ENCODE measurements around the gene DDX24. TPM values are rescaled to one million over a fixed set of nuclear protein-coding genes. Genes with fewer than 3 reads are reported as not detected.
"Not testable (repeated sequence)": the region's sequence is repeated elsewhere in the genome, so short reads cannot be mapped to it uniquely, and the experiment has no call there.

The DDX24 gene
- total RNA-seq, 1 donor from 2014 or later = 149 TPM

GRCh38 chr14:94075008-94075407, 6.0 kb downstream of the DDX24 start:
- H3K36me3 Mint-ChIP-seq (ENCODE audit: low read depth) = peaks cover 26% of the 10 kb centered on the region

GRCh38 chr14:94074534-94074933, 6.5 kb downstream of the DDX24 start:
- Mint-ChIP-seq H3K9me3 (ENCODE audit: low read depth) (peaks cover 24% of the 10 kb centered on the region), H3K4me1 (ENCODE audit: low read depth) (peaks cover 40% of the 10 kb centered on the region), H3K27ac (ENCODE audit: unreplicated experiment) (peak overlapping the region; percentile 3), H3K27me3 (ENCODE audit: low read depth) (no peaks in the 10 kb centered on the region), H3K36me3 (ENCODE audit: low read depth) (peaks cover 26% of the 10 kb centered on the region), H3K4me3 (ENCODE audit: unreplicated experiment) (no peak overlapping the region)
- no peak for TF ChIP-seq CTCF (IDR thresholded peaks at IDR 0.05)
- no peak for DNase-seq (ENCODE audit: low spot score)

More at GRCh38 chr14:94075008-94075407, 6.0 kb downstream of the DDX24 start:
- H3K4me3 Mint-ChIP-seq (ENCODE audit: unreplicated experiment) = no peak overlapping the region
- H3K27ac Mint-ChIP-seq (ENCODE audit: unreplicated experiment) = no peak overlapping the region
- TF ChIP-seq CTCF (IDR thresholded peaks at IDR 0.05) = no peak
- no peak for DNase-seq (ENCODE audit: low spot score)
- peaks cover 45% of the 10 kb centered on the region for H3K4me1 Mint-ChIP-seq (ENCODE audit: low read depth)
- H3K9me3 Mint-ChIP-seq (ENCODE audit: low read depth) = peaks cover 23% of the 10 kb centered on the region
- no peaks in the 10 kb centered on the region for H3K27me3 Mint-ChIP-seq (ENCODE audit: low read depth)

DNA sequence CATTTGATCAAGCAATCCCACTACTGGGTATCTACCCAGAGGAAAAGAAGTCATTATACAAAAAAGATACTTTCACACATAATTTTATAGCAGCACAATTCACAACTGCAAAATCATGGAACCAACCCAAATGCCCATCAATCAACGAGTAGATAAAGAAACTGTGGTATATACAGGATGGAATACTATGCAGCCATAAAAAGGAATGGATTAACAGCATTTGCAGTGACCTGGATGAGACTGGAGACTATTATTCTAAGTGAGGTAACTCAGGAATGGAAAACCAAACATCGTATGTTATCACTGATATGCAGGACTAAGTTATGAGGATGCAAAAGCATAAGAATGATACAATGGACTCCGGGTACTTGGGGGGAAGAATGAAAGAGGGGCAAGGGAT, 8.9 kb downstream of the DDX24 start:
- not testable (repeated sequence) for H3K4me3 Mint-ChIP-seq (ENCODE audit: unreplicated experiment); H3K27me3 Mint-ChIP-seq (ENCODE audit: low read depth); DNase-seq (ENCODE audit: low spot score); H3K27ac Mint-ChIP-seq (ENCODE audit: unreplicated experiment)
- Mint-ChIP-seq H3K4me1 (ENCODE audit: low read depth) (peaks cover 22% of the 10 kb centered on the region), H3K36me3 (ENCODE audit: low read depth) (peaks cover 23% of the 10 kb centered on the region), H3K9me3 (ENCODE audit: low read depth) (peaks cover 46% of the 10 kb centered on the region)

DNA sequence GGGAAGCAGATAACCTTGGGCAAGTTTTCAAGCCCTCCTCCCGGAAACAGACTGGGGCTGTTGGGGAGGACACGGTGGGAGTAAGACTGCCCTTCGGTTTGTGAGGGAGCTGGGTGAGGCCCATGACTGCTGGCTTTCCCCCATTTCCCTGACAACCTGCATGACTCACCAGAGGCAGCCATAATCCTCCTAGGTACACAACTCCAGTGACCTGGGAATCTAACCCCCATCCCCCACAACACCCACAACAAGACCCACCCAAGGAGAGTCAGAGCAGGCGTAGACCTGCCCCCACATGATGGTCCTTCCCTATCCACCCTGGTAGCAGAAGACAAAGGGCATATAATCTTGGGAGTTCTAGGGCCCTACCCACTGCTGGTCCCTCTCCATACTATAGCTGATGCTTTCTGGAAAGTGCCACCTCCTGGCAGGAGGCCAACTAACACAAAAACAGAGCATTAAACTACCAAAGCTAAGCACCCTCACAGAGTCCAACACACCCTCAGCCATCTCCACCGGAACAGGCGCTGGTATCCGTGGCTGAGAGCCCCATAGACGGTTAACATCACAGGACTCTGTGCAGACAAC, 14.8 kb downstream of the DDX24 start:
- H3K27ac Mint-ChIP-seq (ENCODE audit: unreplicated experiment) = peak overlapping the region; percentile 1
- peaks cover 17% of the 10 kb centered on the region for H3K36me3 Mint-ChIP-seq (ENCODE audit: low read depth)
- H3K9me3 Mint-ChIP-seq (ENCODE audit: low read depth) = peaks cover 26% of the 10 kb centered on the region
- TF ChIP-seq CTCF (IDR thresholded peaks at IDR 0.05) = no peak
- no peak overlapping the region for H3K4me3 Mint-ChIP-seq (ENCODE audit: unreplicated experiment)
- no peaks in the 10 kb centered on the region for H3K27me3 Mint-ChIP-seq (ENCODE audit: low read depth)
- peaks cover 53% of the 10 kb centered on the region for H3K4me1 Mint-ChIP-seq (ENCODE audit: low read depth)
- no peak for DNase-seq (ENCODE audit: low spot score)

DNA sequence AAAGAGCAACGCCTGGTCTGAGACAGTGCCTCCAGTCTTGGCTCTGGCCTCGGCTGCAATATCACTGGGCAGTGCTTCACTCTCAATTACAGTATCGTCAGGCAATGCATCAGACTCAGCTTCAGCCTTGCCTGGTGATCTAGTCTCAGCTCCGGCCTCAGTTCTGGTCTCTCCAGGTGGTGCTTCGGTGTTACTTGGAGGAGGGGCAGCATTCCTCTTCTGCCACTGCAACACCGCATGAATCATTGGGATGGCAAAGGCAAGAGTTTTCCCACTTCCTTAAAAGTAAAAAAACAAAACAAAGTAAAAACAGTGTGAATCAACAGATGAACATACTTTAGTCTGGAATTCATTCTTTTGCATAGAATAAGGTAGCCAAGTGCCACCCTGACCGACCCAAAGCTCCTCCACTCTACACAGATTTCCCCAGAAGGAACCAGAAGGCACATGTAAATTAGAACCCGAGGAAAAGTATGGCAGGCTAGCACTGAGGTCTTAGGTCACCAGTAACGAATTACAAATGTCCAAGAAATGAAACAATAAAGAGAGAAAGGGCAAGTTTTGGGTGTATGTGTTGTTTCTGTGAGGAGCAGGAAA, 18.6 kb downstream of the DDX24 start:
- Mint-ChIP-seq H3K4me3 (ENCODE audit: unreplicated experiment) (no peak overlapping the region), H3K27me3 (ENCODE audit: low read depth) (no peaks in the 10 kb centered on the region), H3K36me3 (ENCODE audit: low read depth) (peaks cover 29% of the 10 kb centered on the region), H3K4me1 (ENCODE audit: low read depth) (peaks cover 45% of the 10 kb centered on the region), H3K27ac (ENCODE audit: unreplicated experiment) (peak overlapping the region; percentile 91), H3K9me3 (ENCODE audit: low read depth) (peaks cover 2% of the 10 kb centered on the region)
- no peak for DNase-seq (ENCODE audit: low spot score)
- TF ChIP-seq CTCF (IDR thresholded peaks at IDR 0.05) = no peak

DNA sequence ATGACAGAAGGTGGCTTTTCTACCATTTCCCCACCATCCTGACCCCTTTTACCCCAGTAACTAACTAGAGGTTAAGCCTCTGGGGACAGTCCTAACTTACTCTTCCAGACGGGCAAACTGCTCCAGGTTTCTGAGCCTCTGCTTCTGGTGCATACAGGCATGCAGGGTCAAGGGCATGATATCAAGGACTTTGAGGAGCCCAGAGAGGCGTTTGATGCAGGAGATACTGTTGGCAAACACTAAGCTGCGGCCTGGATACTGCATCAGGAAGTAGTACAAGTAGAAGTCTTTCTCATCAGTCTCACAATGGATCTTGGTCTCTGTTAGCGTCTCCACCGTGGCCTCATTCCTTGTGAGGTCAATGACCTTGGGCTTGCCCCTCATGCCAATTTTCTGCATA, 21.0 kb downstream of the DDX24 start:
- no peak overlapping the region for H3K27ac Mint-ChIP-seq (ENCODE audit: unreplicated experiment)
- H3K27me3 Mint-ChIP-seq (ENCODE audit: low read depth) = no peaks in the 10 kb centered on the region
- H3K9me3 Mint-ChIP-seq (ENCODE audit: low read depth) = no peaks in the 10 kb centered on the region
- no peak for DNase-seq (ENCODE audit: low spot score)
- H3K36me3 Mint-ChIP-seq (ENCODE audit: low read depth) = peaks cover 45% of the 10 kb centered on the region
- no peak overlapping the region for H3K4me3 Mint-ChIP-seq (ENCODE audit: unreplicated experiment)
- TF ChIP-seq CTCF (IDR thresholded peaks at IDR 0.05) = no peak
- peaks cover 21% of the 10 kb centered on the region for H3K4me1 Mint-ChIP-seq (ENCODE audit: low read depth)

Measured in chondrocyte (in vitro differentiated cells).